NCI-H2196 treated with DMSO at 0.1 percent for 48 hours (cell line): ENCODE measurements around the gene ATP9B.
"Not testable (repeated sequence)": the region's sequence is repeated elsewhere in the genome, so short reads cannot be mapped to it uniquely, and the experiment has no call there.

Experiments used
- DNase-seq: peaks from one replicate; lab custom pipeline; 2025; ENCODE audit not compliant: unreplicated experiment; lab: John Stamatoyannopoulos, UW

The ATP9B gene

GRCh38 chr18:79227621-79228020 lies 158.4 kb downstream of the ATP9B start:
- DNase-seq = no peak

- DNase-seq = no peak
Observed at GRCh38 chr18:79229431-79229830, 160.2 kb downstream of the ATP9B start.

GRCh38 chr18:79234438-79234837 lies 165.2 kb downstream of the ATP9B start:
- no peak for DNase-seq

- DNase-seq = no peak
Observed at GRCh38 chr18:79239631-79240030, 170.4 kb downstream of the ATP9B start.

- no peak for DNase-seq
Observed at GRCh38 chr18:79241755-79242154, 172.6 kb downstream of the ATP9B start.

- no peak for DNase-seq
Observed at GRCh38 chr18:79242246-79242645, 173.1 kb downstream of the ATP9B start.

- no peak for DNase-seq
Observed at GRCh38 chr18:79245517-79246001, 176.4 kb downstream of the ATP9B start.

GRCh38 chr18:79246309-79247108 lies 177.3 kb downstream of the ATP9B start:
- DNase-seq = peak; percentile 76

GRCh38 chr18:79248495-79249060 lies 179.4 kb downstream of the ATP9B start:
- DNase-seq = no peak

- no peak for DNase-seq
Observed at GRCh38 chr18:79250301-79250981, 181.2 kb downstream of the ATP9B start.

- no peak for DNase-seq
Observed at GRCh38 chr18:79251021-79251420, 181.8 kb downstream of the ATP9B start.

- no peak for DNase-seq
Observed at GRCh38 chr18:79252904-79253633, 183.9 kb downstream of the ATP9B start.

GRCh38 chr18:79257480-79257879 lies 188.3 kb downstream of the ATP9B start:
- DNase-seq = no peak

- no peak for DNase-seq
Observed at GRCh38 chr18:79258447-79258846, 189.3 kb downstream of the ATP9B start.

GRCh38 chr18:79259218-79259617 lies 190.0 kb downstream of the ATP9B start:
- no peak for DNase-seq

GRCh38 chr18:79260023-79260422 lies 190.8 kb downstream of the ATP9B start:
- no peak for DNase-seq

GRCh38 chr18:79260510-79260909 lies 191.3 kb downstream of the ATP9B start:
- no peak for DNase-seq

GRCh38 chr18:79265068-79265467 lies 195.9 kb downstream of the ATP9B start:
- DNase-seq = not testable (repeated sequence)

- not testable (repeated sequence) for DNase-seq
Observed at GRCh38 chr18:79271812-79272211, 202.6 kb downstream of the ATP9B start.

GRCh38 chr18:79272916-79273315 lies 203.7 kb downstream of the ATP9B start:
- DNase-seq = no peak

- DNase-seq = no peak
Observed at GRCh38 chr18:79274823-79275222, 205.6 kb downstream of the ATP9B start.
